SK-N-SH (cell line): ENCODE data around the gene HYPK. TPM values are rescaled to one million over a fixed set of nuclear protein-coding genes. Genes with fewer than 3 reads are reported as not detected.

ENCODE experiments used
- CTCF ChIA-PET: fragments of 300-600, 350-600 bp; formaldehyde crosslinking; extraction: SDS; loops from one replicate; lab custom pipeline; 2021; lab: Yijun Ruan, JAX
- POLR2A ChIA-PET: fragments of 350-600 bp; sonication (Branson Sonifier 250); formaldehyde crosslinking; extraction: SDS; loops from one replicate; lab custom pipeline; 2020; ENCODE audit warnings: antibody characterized with exemption, inconsistent platforms; lab: Yijun Ruan, JAX
- DNase-seq: peaks from one replicate; pipeline ENCODE4 v3.0.0; 2012
- H2AFZ ChIP-seq: fragments of 200-600 bp; sonication (generic); 2 replicates; pipeline ENCODE4 v1.8.1; 2016; ENCODE audit warnings: antibody characterized with exemption, mild to moderate bottlenecking, low read depth
- H3F3A ChIP-seq: fragments of 200-600 bp; sonication (generic); replicated peaks from 2 replicates; pipeline ENCODE3; 2016; ENCODE audit warnings: antibody characterized with exemption, mild to moderate bottlenecking; ENCODE audit not compliant: insufficient read depth
- H3K27ac ChIP-seq, 2 experiments: fragments of 200-500 bp in 1 of 2; fragments of 200-600 bp in 1 of 2; sonication (Bioruptor generic) in 1 of 2; sonication (generic), shearing (Covaris generic) in 1 of 2; 2 replicates each; pipeline versions ENCODE4 v1.5.1 to v1.6.1; 2014 to 2016; ENCODE audit warnings: low read depth in 2 of 2, inconsistent platforms in 1 of 2, low read length in 1 of 2, mild to moderate bottlenecking in 1 of 2, mixed read lengths in 1 of 2
- H3K27me3 ChIP-seq: fragments of 200-600 bp; sonication (generic), shearing (Covaris generic); 2 replicates; pipeline ENCODE4 v1.6.1; 2016; ENCODE audit warnings: mixed run types; ENCODE audit not compliant: insufficient read depth
- H3K36me3 ChIP-seq, 2 experiments: fragments of 200-500 bp in 1 of 2; fragments of 200-600 bp in 1 of 2; sonication (Bioruptor generic) in 1 of 2; sonication (generic) in 1 of 2; replicated peaks in 1 of 2; 2 replicates each; pipeline versions ENCODE3 to v1.5.1; 2014 to 2016; ENCODE audit warnings: low read length in 1 of 2, mild to moderate bottlenecking in 1 of 2; ENCODE audit not compliant: insufficient read depth in 2 of 2, control insufficient read depth in 1 of 2
- H3K4me1 ChIP-seq, 2 experiments: fragments of 200-500 bp in 1 of 2; fragments of 200-600 bp in 1 of 2; sonication (Bioruptor generic) in 1 of 2; sonication (generic), shearing (Covaris generic) in 1 of 2; 2 replicates each; pipeline versions ENCODE4 v1.5.1 to v1.6.1; 2014 to 2016; ENCODE audit warnings: low read depth in 1 of 2, low read length in 1 of 2, mixed run types in 1 of 2; ENCODE audit not compliant: insufficient read depth in 2 of 2, control insufficient read depth in 1 of 2
- H3K4me2 ChIP-seq: fragments of 200-600 bp; sonication (generic), shearing (Covaris generic); 2 replicates; pipeline ENCODE4 v1.6.1; 2017; ENCODE audit warnings: mixed run types
- H3K4me3 ChIP-seq, 2 experiments: fragments of 200-500 bp in 1 of 2; fragments of 200-600 bp in 1 of 2; sonication (Bioruptor generic) in 1 of 2; sonication (generic), shearing (Covaris generic) in 1 of 2; 2 replicates each; pipeline versions ENCODE4 v1.5.1 to v1.8.1; 2014 to 2016; ENCODE audit warnings: low read depth in 2 of 2, inconsistent platforms in 1 of 2, low read length in 1 of 2, mild to moderate bottlenecking in 1 of 2, mixed read lengths in 1 of 2, moderate library complexity in 1 of 2
- H3K79me2 ChIP-seq: fragments of 200-600 bp; sonication (generic); 2 replicates; pipeline ENCODE4 v1.8.1; 2017; ENCODE audit warnings: mild to moderate bottlenecking; ENCODE audit not compliant: insufficient read depth
- H3K9ac ChIP-seq: fragments of 200-600 bp; sonication (generic); 2 replicates; pipeline ENCODE4 v1.6.1; 2017; ENCODE audit warnings: mixed run types
- H3K9me2 ChIP-seq: fragments of 200-600 bp; sonication (generic); 2 replicates; pipeline ENCODE4 v1.6.1; 2017; ENCODE audit warnings: mixed run types
- H3K9me3 ChIP-seq: fragments of 200-600 bp; sonication (generic); 2 replicates; pipeline ENCODE4 v1.6.1; 2017; ENCODE audit warnings: mixed run types, mild to moderate bottlenecking, moderate library complexity
- H4K20me1 ChIP-seq: fragments of 200-600 bp; sonication (generic); 2 replicates; pipeline ENCODE4 v1.6.1; 2017; ENCODE audit warnings: mild to moderate bottlenecking, mixed run types; ENCODE audit not compliant: insufficient read depth
- EP300 ChIP-seq, 2 experiments: IDR thresholded peaks; 2 replicates each; pipeline versions ENCODE4 v1.4.0 to v1.6.1; 2012; ENCODE audit warnings: borderline replicate concordance in 1 of 2, low read depth in 1 of 2, low read length in 1 of 2
- FOSL2 ChIP-seq: IDR thresholded peaks from 2 replicates; pipeline ENCODE4 v1.4.0; 2012; ENCODE audit warnings: low read depth, mild to moderate bottlenecking, moderate library complexity, borderline replicate concordance
- GATA2 ChIP-seq: sonication (generic); formaldehyde crosslinking; IDR thresholded peaks from 2 replicates; pipeline ENCODE4 v1.5.0; 2020; ENCODE audit warnings: mild to moderate bottlenecking, missing genetic modification reagents
- MEF2A ChIP-seq: IDR thresholded peaks from 2 replicates; pipeline ENCODE4 v1.4.0; 2012; ENCODE audit warnings: low read depth, borderline replicate concordance
- MXI1 ChIP-seq: IDR thresholded peaks from 2 replicates; pipeline ENCODE4 v1.6.1; 2012; ENCODE audit warnings: mild to moderate bottlenecking, low read depth, low read length, improper control_type of control experiment
- NFIC ChIP-seq: IDR thresholded peaks from 2 replicates; pipeline ENCODE4 v1.4.0; 2012; ENCODE audit warnings: borderline replicate concordance
- NRF1 ChIP-seq: IDR thresholded peaks from 2 replicates; pipeline ENCODE4 v1.6.1; 2012; ENCODE audit warnings: low read depth, mild to moderate bottlenecking, low read length
- POLR2AphosphoS5 ChIP-seq: IDR thresholded peaks from 2 replicates; pipeline ENCODE4 v1.6.1; 2012; ENCODE audit warnings: low read depth, low read length
- RAD21 ChIP-seq: IDR thresholded peaks from 2 replicates; pipeline ENCODE4 v1.6.1; 2012; ENCODE audit warnings: mild to moderate bottlenecking, low read length
- RCOR1 ChIP-seq: fragments of 150-350 bp; IDR thresholded peaks from 2 replicates; pipeline ENCODE4 v1.6.1; 2017; ENCODE audit warnings: antibody characterized with exemption, low read length
- SMC3 ChIP-seq: IDR thresholded peaks from 2 replicates; pipeline ENCODE4 v1.6.1; 2012; ENCODE audit warnings: low read depth, low read length, improper control_type of control experiment
- TEAD4 ChIP-seq: IDR thresholded peaks from 2 replicates; pipeline ENCODE4 v1.4.0; 2012; ENCODE audit warnings: mild to moderate bottlenecking, borderline replicate concordance; ENCODE audit not compliant: insufficient read depth
- YY1 ChIP-seq: IDR thresholded peaks from 2 replicates; pipeline ENCODE4 v1.4.0; 2012; ENCODE audit warnings: low read depth, mild to moderate bottlenecking
- WGBS: methylation state at CpG from one replicate; pipeline ENCODE4 v1.1.6; 2017; ENCODE audit warnings: low lambda C conversion rate; 5-methylcytosine and 5-hydroxymethylcytosine counted together
- polyA plus RNA-seq, 3 experiments: library from polyadenylated mRNA; depleted of rRNA; stranded (reverse); fragments of >200 nt; gene quantifications; 2 replicates each; pipeline ENCODE4 v1.2.3, GENCODE V29; 2012
- TF ChIP-seq, protein P1 (sequence below): fragments of 200-600 bp; sonication (generic); IDR thresholded peaks from 2 replicates; pipeline ENCODE4 v1.6.1; 2017; ENCODE audit warnings: antibody characterized with exemption, mild to moderate bottlenecking, moderate library complexity
- TF ChIP-seq, protein P2 (sequence below): IDR thresholded peaks from 2 replicates; pipeline ENCODE4 v1.4.0; 2012; ENCODE audit warnings: low read depth, borderline replicate concordance
- TF ChIP-seq, protein P3 (sequence below): IDR thresholded peaks from 2 replicates; pipeline ENCODE4 v1.4.0; 2012; ENCODE audit warnings: low read depth
- TF ChIP-seq, protein P4 (sequence below): IDR thresholded peaks from 2 replicates; pipeline ENCODE4 v1.4.0; 2012; ENCODE audit warnings: low read depth, borderline replicate concordance
- TF ChIP-seq, protein P5 (sequence below): fragments of 150-350 bp; IDR thresholded peaks from 2 replicates; pipeline ENCODE4 v1.6.1; 2016; ENCODE audit warnings: mild to moderate bottlenecking, low read depth, low read length

Gene HYPK
- polyA plus RNA-seq, 1 of the 3 experiments (the other 2 are of a cell fraction), result 11.5 TPM

DNA sequence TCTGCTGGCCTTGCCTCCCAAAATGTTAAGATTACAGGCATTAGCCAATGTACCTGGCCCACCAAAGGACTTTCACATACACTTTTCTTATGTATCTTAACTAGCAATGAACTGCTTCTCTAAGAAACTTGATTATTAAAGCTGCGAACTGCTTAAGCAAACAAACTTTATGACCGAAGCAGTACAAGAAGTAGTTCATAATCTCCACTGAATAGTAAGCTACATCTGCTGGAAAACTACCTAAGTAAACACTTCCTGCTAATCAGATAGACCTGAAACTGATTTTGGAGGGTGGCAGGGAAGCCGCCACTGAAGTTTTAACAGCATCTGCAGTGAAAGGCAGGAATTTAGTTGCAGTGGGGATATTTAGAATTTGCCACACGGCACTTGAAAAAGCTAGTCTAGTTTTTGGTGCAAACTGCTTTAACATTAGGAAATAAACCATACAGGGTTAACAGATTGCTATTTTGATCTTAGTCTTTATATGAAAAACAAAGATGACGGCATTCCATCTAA lies 8.1 kb downstream of the HYPK start:
- Histone ChIP-seq H3K27me3 (no peaks in the 10 kb centered on the region), H3K4me3 (no peak overlapping the region), H4K20me1 (no peaks in the 10 kb centered on the region), H3K79me2 (no peaks in the 10 kb centered on the region), H3K9me2 (no peaks in the 10 kb centered on the region), H2AFZ (no peak overlapping the region), H3K27ac (no peak overlapping the region), H3K9me3 (no peaks in the 10 kb centered on the region), H3K4me1 (no peaks in the 10 kb centered on the region), H3F3A (peaks cover 24% of the 10 kb centered on the region), H3K4me2 (no peak overlapping the region), H3K36me3 (peaks cover 58 to 80% of the 10 kb centered on the region in 2 experiments), H3K9ac (no peak overlapping the region)
- TF ChIP-seq, protein P1, sequence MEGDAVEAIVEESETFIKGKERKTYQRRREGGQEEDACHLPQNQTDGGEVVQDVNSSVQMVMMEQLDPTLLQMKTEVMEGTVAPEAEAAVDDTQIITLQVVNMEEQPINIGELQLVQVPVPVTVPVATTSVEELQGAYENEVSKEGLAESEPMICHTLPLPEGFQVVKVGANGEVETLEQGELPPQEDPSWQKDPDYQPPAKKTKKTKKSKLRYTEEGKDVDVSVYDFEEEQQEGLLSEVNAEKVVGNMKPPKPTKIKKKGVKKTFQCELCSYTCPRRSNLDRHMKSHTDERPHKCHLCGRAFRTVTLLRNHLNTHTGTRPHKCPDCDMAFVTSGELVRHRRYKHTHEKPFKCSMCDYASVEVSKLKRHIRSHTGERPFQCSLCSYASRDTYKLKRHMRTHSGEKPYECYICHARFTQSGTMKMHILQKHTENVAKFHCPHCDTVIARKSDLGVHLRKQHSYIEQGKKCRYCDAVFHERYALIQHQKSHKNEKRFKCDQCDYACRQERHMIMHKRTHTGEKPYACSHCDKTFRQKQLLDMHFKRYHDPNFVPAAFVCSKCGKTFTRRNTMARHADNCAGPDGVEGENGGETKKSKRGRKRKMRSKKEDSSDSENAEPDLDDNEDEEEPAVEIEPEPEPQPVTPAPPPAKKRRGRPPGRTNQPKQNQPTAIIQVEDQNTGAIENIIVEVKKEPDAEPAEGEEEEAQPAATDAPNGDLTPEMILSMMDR, result no peak
- TF ChIP-seq MEF2A (no peak), EP300 (IDR thresholded peaks at IDR 0.05; ENCODE audit: borderline replicate concordance in 1 of 2, low read depth in 1 of 2, low read length in 1 of 2) (no peak), NFIC (no peak), RCOR1 (no peak), POLR2AphosphoS5 (no peak), RAD21 (no peak), TEAD4 (no peak), YY1 (no peak), SMC3 (no peak), GATA2 (no peak), MXI1 (no peak), NRF1 (no peak), FOSL2 (no peak)
- TF ChIP-seq, protein P2, sequence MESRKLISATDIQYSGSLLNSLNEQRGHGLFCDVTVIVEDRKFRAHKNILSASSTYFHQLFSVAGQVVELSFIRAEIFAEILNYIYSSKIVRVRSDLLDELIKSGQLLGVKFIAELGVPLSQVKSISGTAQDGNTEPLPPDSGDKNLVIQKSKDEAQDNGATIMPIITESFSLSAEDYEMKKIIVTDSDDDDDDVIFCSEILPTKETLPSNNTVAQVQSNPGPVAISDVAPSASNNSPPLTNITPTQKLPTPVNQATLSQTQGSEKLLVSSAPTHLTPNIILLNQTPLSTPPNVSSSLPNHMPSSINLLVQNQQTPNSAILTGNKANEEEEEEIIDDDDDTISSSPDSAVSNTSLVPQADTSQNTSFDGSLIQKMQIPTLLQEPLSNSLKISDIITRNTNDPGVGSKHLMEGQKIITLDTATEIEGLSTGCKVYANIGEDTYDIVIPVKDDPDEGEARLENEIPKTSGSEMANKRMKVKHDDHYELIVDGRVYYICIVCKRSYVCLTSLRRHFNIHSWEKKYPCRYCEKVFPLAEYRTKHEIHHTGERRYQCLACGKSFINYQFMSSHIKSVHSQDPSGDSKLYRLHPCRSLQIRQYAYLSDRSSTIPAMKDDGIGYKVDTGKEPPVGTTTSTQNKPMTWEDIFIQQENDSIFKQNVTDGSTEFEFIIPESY, result no peak
- TF ChIP-seq, protein P3, sequence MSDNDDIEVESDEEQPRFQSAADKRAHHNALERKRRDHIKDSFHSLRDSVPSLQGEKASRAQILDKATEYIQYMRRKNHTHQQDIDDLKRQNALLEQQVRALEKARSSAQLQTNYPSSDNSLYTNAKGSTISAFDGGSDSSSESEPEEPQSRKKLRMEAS, result no peak
- TF ChIP-seq, protein P4, sequence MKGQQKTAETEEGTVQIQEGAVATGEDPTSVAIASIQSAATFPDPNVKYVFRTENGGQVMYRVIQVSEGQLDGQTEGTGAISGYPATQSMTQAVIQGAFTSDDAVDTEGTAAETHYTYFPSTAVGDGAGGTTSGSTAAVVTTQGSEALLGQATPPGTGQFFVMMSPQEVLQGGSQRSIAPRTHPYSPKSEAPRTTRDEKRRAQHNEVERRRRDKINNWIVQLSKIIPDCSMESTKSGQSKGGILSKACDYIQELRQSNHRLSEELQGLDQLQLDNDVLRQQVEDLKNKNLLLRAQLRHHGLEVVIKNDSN, result no peak
- TF ChIP-seq, protein P5, sequence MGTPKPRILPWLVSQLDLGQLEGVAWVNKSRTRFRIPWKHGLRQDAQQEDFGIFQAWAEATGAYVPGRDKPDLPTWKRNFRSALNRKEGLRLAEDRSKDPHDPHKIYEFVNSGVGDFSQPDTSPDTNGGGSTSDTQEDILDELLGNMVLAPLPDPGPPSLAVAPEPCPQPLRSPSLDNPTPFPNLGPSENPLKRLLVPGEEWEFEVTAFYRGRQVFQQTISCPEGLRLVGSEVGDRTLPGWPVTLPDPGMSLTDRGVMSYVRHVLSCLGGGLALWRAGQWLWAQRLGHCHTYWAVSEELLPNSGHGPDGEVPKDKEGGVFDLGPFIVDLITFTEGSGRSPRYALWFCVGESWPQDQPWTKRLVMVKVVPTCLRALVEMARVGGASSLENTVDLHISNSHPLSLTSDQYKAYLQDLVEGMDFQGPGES, result no peak
- POLR2A ChIA-PET, result no interaction called here
- WGBS, result 89% methylated on average over 5 of the region's 5 CpGs
- CTCF ChIA-PET, result no interaction called here
- DNase-seq, result no peak
